Umbilical cord (tissue), 2 donors: ENCODE data around the gene TRAPPC14. TPM values are rescaled to one million over a fixed set of nuclear protein-coding genes. Genes with fewer than 3 reads are reported as not detected.
A peak's percentile ranks its signal among the peaks of the same experiment; 100 is the strongest.

Source experiments
- DNase-seq: peaks from one replicate; pipeline ENCODE4 v3.0.0-alpha.2; 2015; ENCODE audit warnings: low spot score
- total RNA-seq: library from RNA; depleted of rRNA; stranded (reverse); fragments of >200 nt; gene quantifications from one replicate; pipeline ENCODE4 v1.2.3, GENCODE V29; 2014; ENCODE audit warnings: low replicate concordance; ENCODE audit not compliant: insufficient read depth

Gene TRAPPC14
- total RNA-seq, 1 donor from 2014 or later = 2.6 TPM

- no peak for DNase-seq
These were observed 16.1 kb upstream of the TRAPPC14 start for GRCh38 chr7:100174582-100174981.

GRCh38 chr7:100173806-100174495 is 15.4 kb upstream of the TRAPPC14 start:
- no peak for DNase-seq

DNA sequence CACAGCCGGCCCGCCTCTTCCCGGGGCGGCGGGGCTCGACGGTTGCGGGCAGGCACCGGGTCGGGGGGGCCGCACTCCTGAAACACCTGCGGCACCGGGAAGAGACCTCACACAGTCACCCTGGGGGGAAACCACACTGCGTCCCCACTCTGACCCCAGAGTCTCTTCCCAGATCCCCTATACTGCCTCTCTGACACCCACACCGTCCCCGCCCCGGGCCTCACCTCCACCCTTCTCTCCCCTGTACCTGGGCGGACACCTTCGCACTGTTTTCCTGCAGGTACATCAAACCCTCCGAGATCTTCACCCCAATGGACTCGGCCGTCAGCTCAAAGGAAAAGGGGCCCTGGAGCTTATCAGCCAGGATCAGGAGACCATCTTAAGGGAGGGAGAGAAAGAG is 13.3 kb upstream of the TRAPPC14 start:
- DNase-seq = no peak

DNA sequence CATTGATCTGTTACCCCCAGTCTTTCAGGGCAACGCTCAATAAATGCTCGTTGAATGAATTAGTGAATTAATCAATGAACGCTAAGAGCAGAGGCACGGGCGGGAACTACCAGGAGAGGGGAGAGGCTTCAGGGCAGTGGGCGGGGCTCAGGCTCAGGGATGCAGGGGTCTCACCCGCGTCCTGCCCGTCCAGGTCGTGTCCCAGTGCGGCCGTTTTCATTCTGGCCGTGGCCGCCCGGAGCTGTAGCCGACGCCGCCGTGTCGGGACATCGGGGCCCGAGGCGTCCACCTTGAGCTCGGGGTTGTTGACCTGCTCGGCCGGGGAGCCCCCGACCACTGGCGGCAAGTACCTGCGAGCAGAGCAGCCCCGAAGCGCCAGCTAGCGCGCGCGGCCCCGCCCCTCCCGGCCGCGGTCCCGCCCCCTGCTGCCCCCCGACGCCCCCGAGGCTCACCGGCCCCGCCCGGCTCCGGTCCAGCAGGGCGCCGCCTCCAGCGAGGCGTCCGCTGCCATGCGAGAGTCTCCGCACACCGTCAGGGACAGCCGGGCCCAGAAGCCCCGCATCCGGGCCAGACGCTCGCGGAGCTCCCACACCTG is 12.7 kb upstream of the TRAPPC14 start:
- no peak for DNase-seq

- DNase-seq = no peak
These were observed 11.8 kb upstream of the TRAPPC14 start for GRCh38 chr7:100170101-100170897.

- no peak for DNase-seq
These were observed 10.8 kb upstream of the TRAPPC14 start for GRCh38 chr7:100169147-100169850.

GRCh38 chr7:100167912-100168323 is 9.4 kb upstream of the TRAPPC14 start:
- peak; percentile 57 for DNase-seq

- peak; percentile 53 for DNase-seq
These were observed 8.7 kb upstream of the TRAPPC14 start for GRCh38 chr7:100166970-100167911.

DNA sequence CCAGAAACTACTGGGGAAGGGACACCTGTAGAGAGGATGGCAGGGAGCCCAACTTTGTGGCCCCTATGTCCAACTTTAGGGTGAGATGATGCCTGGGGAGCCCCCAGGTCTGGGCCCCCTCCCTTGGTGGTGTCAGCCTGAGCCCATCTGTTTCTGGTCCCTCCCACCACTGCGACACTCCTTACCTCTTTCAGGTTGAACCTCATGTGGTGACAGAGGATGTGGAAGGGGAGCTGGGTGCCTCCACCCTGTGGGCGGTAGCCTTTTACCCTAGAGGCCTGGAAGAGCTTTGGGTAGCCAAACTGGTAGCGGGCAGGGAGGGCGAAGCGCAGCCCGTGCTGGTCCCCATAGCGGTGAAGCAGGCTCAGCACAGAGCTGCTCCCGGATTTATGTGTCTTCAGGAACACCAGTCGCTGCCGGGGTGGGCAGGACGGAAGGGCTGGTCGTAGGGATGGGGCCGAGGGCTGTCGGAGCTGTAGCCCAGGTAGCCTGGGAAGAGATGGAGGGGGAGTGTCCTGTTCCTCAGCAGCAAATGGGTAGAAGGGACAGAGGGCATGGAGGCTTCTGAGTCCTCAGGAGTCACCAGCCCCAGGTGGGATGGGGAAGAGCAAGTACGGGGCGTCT is 7.9 kb upstream of the TRAPPC14 start:
- no peak for DNase-seq

DNA sequence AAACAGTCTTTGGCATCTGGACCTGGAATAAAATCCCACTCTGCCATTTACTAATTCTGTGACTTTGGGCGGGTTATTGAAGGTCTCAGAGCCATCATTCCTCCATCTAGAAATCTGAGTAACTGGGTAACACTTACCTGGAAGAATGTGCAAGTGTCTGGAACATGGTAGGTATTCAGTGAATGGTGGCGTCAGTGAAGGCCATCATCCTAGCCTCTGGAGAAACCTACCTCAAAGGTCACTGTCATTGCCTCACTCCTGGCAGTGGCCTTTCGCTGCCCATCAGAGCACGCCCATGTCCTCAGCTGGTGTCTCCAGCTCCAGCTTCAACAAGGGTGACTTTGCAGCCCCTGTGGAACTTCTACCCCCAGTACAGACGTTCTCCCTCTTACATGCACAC is 5.3 kb upstream of the TRAPPC14 start:
- no peak for DNase-seq

- peak; percentile 32 for DNase-seq
These were observed 4.5 kb upstream of the TRAPPC14 start for GRCh38 chr7:100163006-100163531.

DNA sequence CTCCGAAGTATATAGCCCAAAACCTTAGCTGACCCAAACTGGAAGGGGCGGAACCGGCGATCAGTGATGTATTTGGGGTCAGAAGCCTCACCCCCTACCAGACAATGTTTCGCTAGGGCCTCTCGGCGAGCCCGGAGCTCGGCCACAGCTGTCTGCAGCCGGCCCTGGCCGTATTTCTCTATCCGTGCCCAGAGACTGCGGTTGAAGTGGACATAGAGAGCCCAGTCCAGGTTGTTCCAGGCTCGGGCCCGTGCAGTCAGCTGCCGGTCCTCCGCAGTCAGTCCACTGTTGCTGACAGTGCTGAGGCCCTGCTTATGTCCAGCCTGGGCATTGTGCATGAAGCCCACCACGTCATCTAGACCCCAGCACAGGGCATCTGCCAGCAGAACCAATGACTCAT is 1.5 kb upstream of the TRAPPC14 start:
- DNase-seq = no peak

- DNase-seq = no peak
These were observed 638 bp upstream of the TRAPPC14 start for GRCh38 chr7:100159099-100159623.

- DNase-seq = no peak
These were observed 942 bp downstream of the TRAPPC14 start for GRCh38 chr7:100157334-100158228.

GRCh38 chr7:100157069-100157333 is 1.5 kb downstream of the TRAPPC14 start:
- no peak for DNase-seq

DNA sequence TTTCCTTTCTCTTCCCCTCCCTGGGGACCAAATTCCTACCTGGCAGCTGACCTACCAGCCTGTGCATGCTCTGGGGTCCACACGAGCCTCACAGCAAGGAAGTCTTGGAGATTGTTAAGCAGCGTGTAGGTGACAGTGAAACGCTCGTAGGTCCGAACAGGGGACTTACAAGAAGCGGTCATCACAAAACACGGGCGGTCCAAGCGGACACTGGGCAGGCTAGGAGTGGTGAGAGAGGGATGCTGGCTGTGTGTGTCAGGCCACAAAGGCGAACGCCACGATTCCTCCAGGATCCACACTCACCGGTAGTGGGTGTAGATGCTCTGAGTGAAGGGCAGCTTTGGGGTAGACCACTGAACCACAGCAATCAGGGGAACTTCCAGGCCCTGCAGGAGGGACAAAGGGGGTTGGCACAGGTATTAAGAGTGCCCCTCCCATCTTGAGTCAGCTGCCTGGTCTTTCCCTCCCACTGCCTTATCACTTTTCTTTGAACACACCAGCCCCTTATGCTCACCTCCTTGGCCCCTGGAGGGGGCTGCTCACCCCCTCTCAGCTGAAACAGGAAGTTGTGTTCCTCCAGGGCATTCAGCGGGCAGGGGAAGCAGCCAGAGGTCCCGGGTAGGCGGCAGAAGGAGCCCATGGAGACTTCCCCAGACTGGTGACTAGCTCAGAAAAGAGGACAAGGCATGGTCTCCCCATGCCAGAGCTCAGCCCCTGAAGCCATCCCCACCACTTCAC is 2.0 kb downstream of the TRAPPC14 start:
- DNase-seq = no peak

GRCh38 chr7:100155553-100156317 is 2.8 kb downstream of the TRAPPC14 start:
- no peak for DNase-seq
